HG03439 (cell line): ENCODE data around the gene CCDC69.
"Not testable (repeated sequence)": the region's sequence is repeated elsewhere in the genome, so short reads cannot be mapped to it uniquely, and the experiment has no call there.

Source experiments
- ATAC-seq: cut with Tn5 transposase; IDR thresholded peaks from one replicate; pipeline ENCODE4 v1.9.1; 2021; ENCODE audit warnings: mild to moderate bottlenecking, moderate library complexity; ENCODE audit not compliant: unreplicated experiment

CCDC69 gene

GRCh38 chr5:151196556-151197290 is 27.2 kb downstream of the CCDC69 start:
- peak; percentile 93 for ATAC-seq

GRCh38 chr5:151195622-151196021 is 28.3 kb downstream of the CCDC69 start:
- no peak for ATAC-seq

- no peak for ATAC-seq
Measured at GRCh38 chr5:151192626-151193025, 31.3 kb downstream of the CCDC69 start.

- ATAC-seq: no peak
Measured at GRCh38 chr5:151191661-151192060, 32.2 kb downstream of the CCDC69 start.

GRCh38 chr5:151189151-151189550 is 34.7 kb downstream of the CCDC69 start:
- ATAC-seq: no peak

GRCh38 chr5:151186538-151186937 is 37.4 kb downstream of the CCDC69 start:
- no peak for ATAC-seq

- ATAC-seq: no peak
Measured at GRCh38 chr5:151186052-151186451, 37.8 kb downstream of the CCDC69 start.

GRCh38 chr5:151184316-151185042 is 39.4 kb downstream of the CCDC69 start:
- no peak for ATAC-seq

- no peak for ATAC-seq
Measured at GRCh38 chr5:151183456-151184245, 40.2 kb downstream of the CCDC69 start.

GRCh38 chr5:151182976-151183375 is 40.9 kb downstream of the CCDC69 start:
- no peak for ATAC-seq

- ATAC-seq: no peak
Measured at GRCh38 chr5:151182524-151182900, 41.4 kb downstream of the CCDC69 start.

GRCh38 chr5:151181818-151182523 is 41.9 kb downstream of the CCDC69 start:
- ATAC-seq: no peak

GRCh38 chr5:151180291-151180690 is 43.6 kb downstream of the CCDC69 start:
- no peak for ATAC-seq

- ATAC-seq: no peak
Measured at GRCh38 chr5:151179489-151179840, 44.4 kb downstream of the CCDC69 start.

- no peak for ATAC-seq
Measured at GRCh38 chr5:151178777-151179488, 45.0 kb downstream of the CCDC69 start.

GRCh38 chr5:151178372-151178771 is 45.5 kb downstream of the CCDC69 start:
- no peak for ATAC-seq

GRCh38 chr5:151176268-151176667 is 47.6 kb downstream of the CCDC69 start:
- not testable (repeated sequence) for ATAC-seq

GRCh38 chr5:151174612-151175101 is 49.2 kb downstream of the CCDC69 start:
- no peak for ATAC-seq

- ATAC-seq: no peak
Measured at GRCh38 chr5:151173711-151174611, 49.9 kb downstream of the CCDC69 start.
